Thyroid gland (tissue), 4 donors: Measurements from ENCODE around the gene FAM117B. TPM values are rescaled to one million over a fixed set of nuclear protein-coding genes. Genes with fewer than 3 reads are reported as not detected.

ENCODE experiments used
- DNase-seq, 2 donors: peaks; one replicate each; pipeline ENCODE4 v3.0.0-alpha.2; 2019
- H3K27ac ChIP-seq, 3 donors: fragments of 200-600 bp; sonication (generic); 1 replicate in 2 of 3; 2 replicates in 1 of 3; pipeline ENCODE4 v1.5.1; 2016 to 2019; ENCODE audit warnings: mild to moderate bottlenecking in 1 of 3, moderate library complexity in 1 of 3
- H3K27me3 ChIP-seq: fragments of 200-600 bp; sonication (generic); one replicate; pipeline ENCODE4 v1.5.1; 2019
- H3K36me3 ChIP-seq, 2 donors: fragments of 200-600 bp; sonication (generic); one replicate each; pipeline ENCODE4 v1.5.1; 2016 to 2019
- H3K4me1 ChIP-seq, 2 donors: fragments of 200-600 bp; sonication (generic); one replicate each; pipeline ENCODE4 v1.5.1; 2017 to 2019
- H3K4me3 ChIP-seq, 3 donors: fragments of 200-600 bp; sonication (generic); replicated peaks in 1 of 3; 1 replicate in 2 of 3; 2 replicates in 1 of 3; pipeline ENCODE4 v1.5.1; 2016; ENCODE audit warnings: mild to moderate bottlenecking in 1 of 3
- H3K9me3 ChIP-seq: fragments of 200-600 bp; sonication (generic); one replicate; pipeline ENCODE4 v1.5.1; 2017
- POLR2A ChIP-seq, 2 donors: fragments of 450-650 bp; IDR thresholded peaks; one replicate each; pipeline ENCODE4 v1.6.1; 2017; ENCODE audit warnings: antibody characterized with exemption in 2 of 2, mild to moderate bottlenecking in 2 of 2, moderate library complexity in 1 of 2
- WGBS, 2 donors: methylation state at CpG; one replicate each; pipeline ENCODE4 v1.1.5; 2017; 5-methylcytosine and 5-hydroxymethylcytosine counted together
- intact Hi-C: fragments of 100-400 bp; cut with DNase I; formaldehyde crosslinking; loops from one replicate; pipeline ENCODE4 v1.15.1; 2023
- total RNA-seq, 4 donors: library from RNA; depleted of rRNA; stranded (reverse); fragments of >200 nt; gene quantifications; one replicate each; pipeline ENCODE4 v1.2.3, GENCODE V29; 2016
- TF ChIP-seq, protein P1 (sequence below), 6 experiments: fragments of 200-600 bp in 3 of 6; fragments of 450-650 bp in 3 of 6; sonication (generic) in 3 of 6; IDR thresholded peaks; one replicate each; pipeline ENCODE4 v1.5.1; 2016 to 2019; ENCODE audit warnings: antibody characterized with exemption in 6 of 6, mild to moderate bottlenecking in 2 of 6, inconsistent platforms in 1 of 6, moderate library complexity in 1 of 6

The FAM117B gene
- total RNA-seq, 4 donors from 2014 or later: 6.7 to 12.4 (median 7.7) TPM

DNA sequence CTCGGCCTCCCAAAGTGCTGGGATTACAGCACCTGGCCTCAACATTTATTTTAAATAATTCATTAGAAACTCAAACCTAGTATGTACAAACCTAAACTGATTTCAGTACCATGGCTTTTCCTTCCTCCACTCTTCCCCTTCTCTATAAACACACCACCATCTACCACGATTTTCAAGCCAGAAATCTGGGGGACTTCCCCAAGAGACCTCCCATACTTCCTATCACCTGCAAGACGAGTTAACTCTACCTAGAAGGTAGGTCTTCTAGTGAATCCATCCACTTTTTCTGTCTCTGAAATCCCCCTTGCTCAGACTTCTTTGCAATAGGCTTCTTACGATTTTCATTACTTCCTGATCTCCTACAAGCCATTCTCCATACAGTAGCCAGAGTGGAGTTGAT is 7.7 kb upstream of the FAM117B start:
- intact Hi-C loops: no loop called here
- no peaks in the 10 kb centered on the region for H3K4me1 ChIP-seq

DNA sequence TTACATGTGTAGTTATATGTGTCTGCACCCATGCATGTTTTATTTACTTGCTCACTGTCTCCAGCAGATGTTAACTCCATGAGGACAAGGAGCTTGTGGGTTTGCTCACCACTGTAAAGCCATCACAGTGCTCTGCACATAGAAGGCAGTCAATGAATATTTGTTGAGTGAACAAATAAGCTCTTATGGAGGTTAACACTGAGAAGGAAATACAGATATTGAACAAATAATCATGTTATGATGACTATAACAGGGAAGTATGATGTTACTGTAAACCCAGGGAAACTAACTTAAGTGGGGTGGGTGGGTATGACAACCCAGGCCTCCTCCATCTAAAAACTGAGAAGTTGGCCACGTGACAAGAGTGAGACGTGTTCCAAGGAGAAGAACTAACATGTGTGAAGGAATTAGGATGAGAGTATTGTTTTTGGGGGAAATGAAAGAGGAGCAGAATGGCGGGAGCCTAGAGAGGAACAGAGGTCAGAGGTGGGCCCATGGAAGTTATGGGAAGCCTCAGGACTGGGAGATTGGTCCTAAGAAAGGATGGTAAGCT is 6.0 kb upstream of the FAM117B start:
- H3K4me1 ChIP-seq: no peaks in the 10 kb centered on the region
- TF ChIP-seq, protein P1, sequence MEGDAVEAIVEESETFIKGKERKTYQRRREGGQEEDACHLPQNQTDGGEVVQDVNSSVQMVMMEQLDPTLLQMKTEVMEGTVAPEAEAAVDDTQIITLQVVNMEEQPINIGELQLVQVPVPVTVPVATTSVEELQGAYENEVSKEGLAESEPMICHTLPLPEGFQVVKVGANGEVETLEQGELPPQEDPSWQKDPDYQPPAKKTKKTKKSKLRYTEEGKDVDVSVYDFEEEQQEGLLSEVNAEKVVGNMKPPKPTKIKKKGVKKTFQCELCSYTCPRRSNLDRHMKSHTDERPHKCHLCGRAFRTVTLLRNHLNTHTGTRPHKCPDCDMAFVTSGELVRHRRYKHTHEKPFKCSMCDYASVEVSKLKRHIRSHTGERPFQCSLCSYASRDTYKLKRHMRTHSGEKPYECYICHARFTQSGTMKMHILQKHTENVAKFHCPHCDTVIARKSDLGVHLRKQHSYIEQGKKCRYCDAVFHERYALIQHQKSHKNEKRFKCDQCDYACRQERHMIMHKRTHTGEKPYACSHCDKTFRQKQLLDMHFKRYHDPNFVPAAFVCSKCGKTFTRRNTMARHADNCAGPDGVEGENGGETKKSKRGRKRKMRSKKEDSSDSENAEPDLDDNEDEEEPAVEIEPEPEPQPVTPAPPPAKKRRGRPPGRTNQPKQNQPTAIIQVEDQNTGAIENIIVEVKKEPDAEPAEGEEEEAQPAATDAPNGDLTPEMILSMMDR (IDR thresholded peaks at IDR 0.05): no peak
- no peak for TF ChIP-seq POLR2A (IDR thresholded peaks at IDR 0.05)
- H3K27me3 ChIP-seq: no peaks in the 10 kb centered on the region
- H3K9me3 ChIP-seq: no peaks in the 10 kb centered on the region
- no peak overlapping the region for H3K4me3 ChIP-seq
- no peak for DNase-seq
- H3K27ac ChIP-seq: no peak overlapping the region
- WGBS, 2 donors: 85 to 88% methylated on average over 3 of the region's 3 CpGs
- no peaks in the 10 kb centered on the region for H3K36me3 ChIP-seq
- intact Hi-C loops: no loop called here

More for the DNA sequence above, 7.7 kb upstream of the FAM117B start:
- Histone ChIP-seq H3K4me3 (no peak overlapping the region), H3K27ac (no peak overlapping the region), H3K9me3 (no peaks in the 10 kb centered on the region), H3K27me3 (no peaks in the 10 kb centered on the region), H3K36me3 (no peaks in the 10 kb centered on the region)
- 55 to 60% methylated on average over 4 of the region's 4 CpGs for WGBS, 2 donors
- DNase-seq: no peak
- no peak for TF ChIP-seq POLR2A (IDR thresholded peaks at IDR 0.05)
- TF ChIP-seq, protein P1 (IDR thresholded peaks at IDR 0.05): no peak

DNA sequence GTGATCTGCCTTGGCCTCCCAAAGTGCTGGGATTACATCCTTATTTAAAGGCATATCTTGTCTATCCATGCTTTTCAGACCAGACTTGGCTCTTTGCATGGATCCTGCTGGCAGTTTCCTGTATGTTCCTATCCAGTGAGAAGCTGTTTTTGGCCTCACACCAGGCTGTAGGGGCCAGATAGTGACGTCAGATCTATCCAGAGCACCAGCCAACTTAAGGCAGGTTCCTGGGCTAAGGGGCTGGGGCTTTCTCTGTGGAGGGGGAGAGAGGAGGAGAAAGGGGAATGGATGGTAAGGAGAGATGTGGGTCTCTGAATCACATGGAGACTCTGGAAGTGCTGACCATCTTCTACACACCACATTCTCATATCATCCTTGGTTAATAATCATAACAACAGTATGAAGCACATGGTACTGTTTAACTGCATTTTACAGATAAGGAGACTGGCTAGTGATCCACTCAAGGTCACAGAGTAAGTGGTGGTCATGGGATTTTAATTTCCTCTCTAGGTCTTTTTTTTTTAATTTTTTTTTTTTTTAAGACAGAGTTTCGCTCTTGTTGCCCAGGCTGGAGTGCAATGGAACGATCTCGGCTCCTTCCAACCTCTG is 2.0 kb upstream of the FAM117B start:
- TF ChIP-seq, protein P1 (IDR thresholded peaks at IDR 0.05): no peak
- TF ChIP-seq POLR2A (IDR thresholded peaks at IDR 0.05): no peak
- intact Hi-C loops: loop anchor here (5.0 kb wide), 1 partner anchor 365 kb away; the partner anchor contains the start of gene NOP58
- Histone ChIP-seq H3K27ac (no peak overlapping the region), H3K27me3 (no peaks in the 10 kb centered on the region), H3K9me3 (no peaks in the 10 kb centered on the region), H3K4me1 (peaks cover 4 to 14% of the 10 kb centered on the region in 2 donors), H3K4me3 (no peak overlapping the region), H3K36me3 (no peaks in the 10 kb centered on the region)
- peak; percentile 8 to 19 for DNase-seq
- WGBS, 2 donors: 76 to 84% methylated on average over 4 of the region's 4 CpGs

DNA sequence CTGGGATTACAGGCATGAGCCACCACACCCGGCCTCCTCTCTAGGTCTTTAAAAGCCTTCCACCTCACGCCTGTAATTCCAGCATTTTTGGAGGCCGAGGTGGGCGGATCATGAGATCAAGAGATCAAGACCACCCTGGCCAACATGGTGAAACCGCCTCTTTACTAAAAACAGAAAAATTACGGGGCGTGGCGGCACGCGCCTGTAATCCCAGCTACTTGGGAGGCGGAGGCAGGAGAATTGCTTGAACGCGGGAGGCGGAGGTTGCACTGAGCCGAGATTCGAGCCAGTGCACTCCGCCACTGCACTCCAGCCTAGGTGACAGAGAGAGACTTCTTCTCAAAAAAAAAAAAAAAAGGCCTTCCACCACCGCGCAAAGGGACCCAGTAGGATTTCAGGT is 1.3 kb upstream of the FAM117B start:
- no peaks in the 10 kb centered on the region for H3K9me3 ChIP-seq
- no peak overlapping the region for H3K27ac ChIP-seq
- no peaks in the 10 kb centered on the region for H3K36me3 ChIP-seq
- intact Hi-C loops: loop anchor here (5.0 kb wide), 1 partner anchor 366 kb away; the partner anchor contains the start of gene NOP58
- TF ChIP-seq, protein P1 (IDR thresholded peaks at IDR 0.05): no peak
- no peak for TF ChIP-seq POLR2A (IDR thresholded peaks at IDR 0.05)
- H3K27me3 ChIP-seq: no peaks in the 10 kb centered on the region
- 96 to 97% methylated on average over 19 of the region's 19 CpGs for WGBS, 2 donors
- no peak for DNase-seq
- peaks cover 4 to 14% of the 10 kb centered on the region in 2 donors for H3K4me1 ChIP-seq
- no peak overlapping the region for H3K4me3 ChIP-seq
